ENCODE measurements around the gene ATF7.
"Not testable (repeated sequence)": the region's sequence is repeated elsewhere in the genome, so short reads cannot be mapped to it uniquely, and the experiment has no call there.

DNA sequence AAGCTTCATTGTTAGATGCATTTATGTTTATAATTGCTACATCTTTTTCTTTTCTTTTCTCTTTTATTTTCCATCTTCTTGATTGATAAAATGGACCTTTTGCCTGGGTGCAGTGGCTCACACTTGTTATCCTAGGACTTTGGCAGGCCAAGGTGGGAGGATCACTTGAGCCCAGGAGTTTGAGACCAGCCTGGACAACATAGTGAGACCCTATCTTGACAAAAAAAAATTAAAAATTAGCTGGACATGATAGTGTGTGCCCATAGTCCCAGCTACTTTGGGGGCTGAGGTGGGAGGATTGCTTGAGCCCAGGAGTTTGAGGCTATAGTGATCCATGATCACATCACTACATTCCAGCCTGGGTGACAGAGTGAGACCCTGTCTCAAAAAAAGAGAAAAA is 9.5 kb upstream of the ATF7 start:
- not testable (repeated sequence) for TF ChIP-seq CTCF, POLR2AphosphoS5 (IDR thresholded peaks at IDR 0.05)
